WTC11 (cell line): ENCODE measurements around the gene AFF3. TPM values are rescaled to one million over a fixed set of nuclear protein-coding genes. Genes with fewer than 3 reads are reported as not detected.

Source experiments
- ATAC-seq: fragments of 200-7000 bp; cut with Tn5 transposase; 2 replicates; pipeline ENCODE4 v1.10.0; 2021; ENCODE audit warnings: mild to moderate bottlenecking, moderate library complexity
- CTCF ChIA-PET: fragments of 300-600 bp; sonication (Branson Sonifier 250); formaldehyde crosslinking; loops from one replicate; lab custom pipeline; 2021; ENCODE audit warnings: antibody characterized with exemption; lab: Charles Lee
- POLR2A ChIA-PET: fragments of 350-600 bp; sonication (Branson Sonifier 250); formaldehyde crosslinking; loops from one replicate; lab custom pipeline; 2021; ENCODE audit warnings: antibody characterized with exemption; lab: Charles Lee
- DNase-seq: peaks from one replicate; pipeline ENCODE4 v3.0.0; 2021; ENCODE audit warnings: low spot score
- H3K27ac Mint-ChIP-seq: 2 replicates; pipeline ENCODE4 v1.8.0; 2021; ENCODE audit warnings: mixed read lengths
- H3K27me3 Mint-ChIP-seq: 2 replicates; pipeline ENCODE4 v1.8.0; 2021; ENCODE audit warnings: low read depth, mild to moderate bottlenecking, moderate library complexity, mixed read lengths
- H3K36me3 Mint-ChIP-seq: 2 replicates; pipeline ENCODE4 v1.8.0; 2021; ENCODE audit warnings: mixed read lengths
- H3K4me1 Mint-ChIP-seq: 2 replicates; pipeline ENCODE4 v1.8.0; 2022; ENCODE audit warnings: mixed read lengths
- H3K4me3 Mint-ChIP-seq: 2 replicates; pipeline ENCODE4 v1.8.0; 2021; ENCODE audit warnings: mild to moderate bottlenecking, moderate library complexity, mixed read lengths
- H3K9me3 Mint-ChIP-seq: 2 replicates; pipeline ENCODE4 v1.8.0; 2021; ENCODE audit warnings: mixed read lengths
- CBFB ChIP-seq: sonication (generic); formaldehyde crosslinking; IDR thresholded peaks from 2 replicates; pipeline ENCODE4 v1.8.1; 2022; ENCODE audit warnings: mild to moderate bottlenecking, low read depth, missing genetic modification reagents
- ESRRA ChIP-seq: sonication (generic); formaldehyde crosslinking; IDR thresholded peaks from 2 replicates; pipeline ENCODE4 v1.8.1; 2022; ENCODE audit warnings: mild to moderate bottlenecking, missing genetic modification reagents, borderline replicate concordance
- ETV6 ChIP-seq: sonication (generic); formaldehyde crosslinking; IDR thresholded peaks from 2 replicates; pipeline ENCODE4 v1.8.1; 2022; ENCODE audit warnings: mild to moderate bottlenecking, missing genetic modification reagents
- FOXJ3 ChIP-seq: sonication (generic); formaldehyde crosslinking; IDR thresholded peaks from 2 replicates; pipeline ENCODE4 v1.9.0; 2021; ENCODE audit warnings: missing genetic modification reagents, mild to moderate bottlenecking, borderline replicate concordance
- IRF2 ChIP-seq: sonication (generic); formaldehyde crosslinking; IDR thresholded peaks from 2 replicates; pipeline ENCODE4 v1.8.0; 2022; ENCODE audit warnings: low read depth, missing genetic modification reagents, borderline replicate concordance
- NFE2L1 ChIP-seq: sonication (generic); formaldehyde crosslinking; IDR thresholded peaks from 2 replicates; pipeline ENCODE4 v1.8.1; 2023; ENCODE audit warnings: missing genetic modification reagents
- NFYB ChIP-seq: sonication (generic); formaldehyde crosslinking; conservative IDR thresholded peaks from 2 replicates; pipeline ENCODE4 v1.8.0; 2022; ENCODE audit warnings: low read depth, missing genetic modification reagents
- NR1H2 ChIP-seq: sonication (generic); formaldehyde crosslinking; IDR thresholded peaks from 2 replicates; pipeline ENCODE4 v1.9.0; 2021; ENCODE audit warnings: mild to moderate bottlenecking, moderate library complexity, missing genetic modification reagents
- OVOL2 ChIP-seq: fragments of 250-450 bp; sonication (Bioruptor Pico); IDR thresholded peaks from 2 replicates; pipeline ENCODE4 v1.9.0; 2021; ENCODE audit warnings: mild to moderate bottlenecking, borderline replicate concordance
- TEAD1 ChIP-seq: sonication (generic); formaldehyde crosslinking; IDR thresholded peaks from 2 replicates; pipeline ENCODE4 v1.8.0; 2022; ENCODE audit warnings: mild to moderate bottlenecking, missing genetic modification reagents
- TEAD4 ChIP-seq: sonication (generic); formaldehyde crosslinking; IDR thresholded peaks from 2 replicates; pipeline ENCODE4 v1.8.0; 2022; ENCODE audit warnings: mild to moderate bottlenecking, missing genetic modification reagents
- ZNF232 ChIP-seq: sonication (generic); formaldehyde crosslinking; IDR thresholded peaks from 2 replicates; pipeline ENCODE4 v1.8.0; 2022; ENCODE audit warnings: mild to moderate bottlenecking, missing genetic modification reagents
- ZNF396 ChIP-seq: fragments of 250-450 bp; sonication (Bioruptor Pico); IDR thresholded peaks from 2 replicates; pipeline ENCODE4 v1.8.0; 2021; ENCODE audit warnings: mild to moderate bottlenecking, moderate library complexity, borderline replicate concordance
- ZNF423 ChIP-seq: fragments of 250-450 bp; sonication (Bioruptor Pico); IDR thresholded peaks from 2 replicates; pipeline ENCODE4 v2.1.2; 2022; ENCODE audit warnings: mild to moderate bottlenecking, moderate library complexity
- total RNA-seq: library from RNA; stranded (reverse); gene quantifications from 3 replicates; pipeline ENCODE4 v1.2.3, GENCODE V29; 2021
- TF ChIP-seq, protein P1 (sequence below): sonication (generic); formaldehyde crosslinking; IDR thresholded peaks from 2 replicates; pipeline ENCODE4 v1.8.1; 2022; ENCODE audit warnings: missing genetic modification reagents, borderline replicate concordance
- TF ChIP-seq, protein P2 (sequence below): sonication (generic); formaldehyde crosslinking; IDR thresholded peaks from 2 replicates; pipeline ENCODE4 v1.8.1; 2022; ENCODE audit warnings: mild to moderate bottlenecking, missing genetic modification reagents, moderate library complexity, borderline replicate concordance
- TF ChIP-seq, protein P3 (sequence below): sonication (generic); formaldehyde crosslinking; IDR thresholded peaks from 2 replicates; pipeline ENCODE4 v1.8.0; 2023; ENCODE audit warnings: missing genetic modification reagents, mild to moderate bottlenecking, borderline replicate concordance
- TF ChIP-seq, protein P4 (sequence below): sonication (generic); formaldehyde crosslinking; IDR thresholded peaks from 2 replicates; pipeline ENCODE4 v1.8.1; 2023; ENCODE audit warnings: mild to moderate bottlenecking, moderate library complexity, missing genetic modification reagents
- TF ChIP-seq, protein P5 (sequence below): sonication (generic); formaldehyde crosslinking; IDR thresholded peaks from 2 replicates; pipeline ENCODE4 v1.8.1; 2023; ENCODE audit warnings: mild to moderate bottlenecking, missing genetic modification reagents, moderate library complexity
- TF ChIP-seq, protein P6 (sequence below): fragments of 250-450 bp; sonication (Bioruptor Pico); IDR thresholded peaks from 2 replicates; pipeline ENCODE4 v2.1.2; 2022; ENCODE audit warnings: mild to moderate bottlenecking, moderate library complexity

AFF3 gene
- total RNA-seq, 1 experiment from 2014 or later, result 1.2 TPM

DNA sequence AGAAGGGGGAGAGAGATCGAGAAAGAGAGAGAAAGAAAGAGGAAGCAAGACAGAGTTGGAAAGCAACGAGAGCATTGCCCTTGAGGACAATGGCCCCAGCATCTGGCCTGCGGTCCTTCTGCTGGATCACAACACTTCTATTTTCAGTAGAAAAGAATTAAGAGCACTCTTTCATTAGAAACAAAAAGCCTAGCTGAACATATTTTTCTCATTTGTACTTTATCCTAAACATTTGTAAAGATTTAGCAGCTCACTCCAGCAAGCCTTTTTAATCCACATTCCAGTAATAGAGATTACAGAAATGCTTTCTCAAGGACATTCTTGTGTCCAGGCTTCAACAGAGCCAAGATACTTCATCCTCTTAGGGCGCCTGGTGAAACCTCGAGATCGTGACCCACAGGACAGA, 31.6 kb upstream of the AFF3 start:
- TF ChIP-seq ZNF396 (CRISPR knock-in tag), result no peak
- TF ChIP-seq ETV6 (CRISPR knock-in tag), result no peak
- TF ChIP-seq, protein P1, sequence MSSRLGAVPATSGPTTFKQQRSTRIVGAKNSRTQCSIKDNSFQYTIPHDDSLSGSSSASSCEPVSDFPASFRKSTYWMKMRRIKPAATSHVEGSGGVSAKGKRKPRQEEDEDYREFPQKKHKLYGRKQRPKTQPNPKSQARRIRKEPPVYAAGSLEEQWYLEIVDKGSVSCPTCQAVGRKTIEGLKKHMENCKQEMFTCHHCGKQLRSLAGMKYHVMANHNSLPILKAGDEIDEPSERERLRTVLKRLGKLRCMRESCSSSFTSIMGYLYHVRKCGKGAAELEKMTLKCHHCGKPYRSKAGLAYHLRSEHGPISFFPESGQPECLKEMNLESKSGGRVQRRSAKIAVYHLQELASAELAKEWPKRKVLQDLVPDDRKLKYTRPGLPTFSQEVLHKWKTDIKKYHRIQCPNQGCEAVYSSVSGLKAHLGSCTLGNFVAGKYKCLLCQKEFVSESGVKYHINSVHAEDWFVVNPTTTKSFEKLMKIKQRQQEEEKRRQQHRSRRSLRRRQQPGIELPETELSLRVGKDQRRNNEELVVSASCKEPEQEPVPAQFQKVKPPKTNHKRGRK, result no peak
- TF ChIP-seq, protein P2, sequence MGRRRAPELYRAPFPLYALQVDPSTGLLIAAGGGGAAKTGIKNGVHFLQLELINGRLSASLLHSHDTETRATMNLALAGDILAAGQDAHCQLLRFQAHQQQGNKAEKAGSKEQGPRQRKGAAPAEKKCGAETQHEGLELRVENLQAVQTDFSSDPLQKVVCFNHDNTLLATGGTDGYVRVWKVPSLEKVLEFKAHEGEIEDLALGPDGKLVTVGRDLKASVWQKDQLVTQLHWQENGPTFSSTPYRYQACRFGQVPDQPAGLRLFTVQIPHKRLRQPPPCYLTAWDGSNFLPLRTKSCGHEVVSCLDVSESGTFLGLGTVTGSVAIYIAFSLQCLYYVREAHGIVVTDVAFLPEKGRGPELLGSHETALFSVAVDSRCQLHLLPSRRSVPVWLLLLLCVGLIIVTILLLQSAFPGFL (CRISPR knock-in tag), result no peak
- TF ChIP-seq NFYB (CRISPR knock-in tag), result no peak
- no peak for TF ChIP-seq ZNF423 (CRISPR knock-in tag)
- TF ChIP-seq, protein P3, sequence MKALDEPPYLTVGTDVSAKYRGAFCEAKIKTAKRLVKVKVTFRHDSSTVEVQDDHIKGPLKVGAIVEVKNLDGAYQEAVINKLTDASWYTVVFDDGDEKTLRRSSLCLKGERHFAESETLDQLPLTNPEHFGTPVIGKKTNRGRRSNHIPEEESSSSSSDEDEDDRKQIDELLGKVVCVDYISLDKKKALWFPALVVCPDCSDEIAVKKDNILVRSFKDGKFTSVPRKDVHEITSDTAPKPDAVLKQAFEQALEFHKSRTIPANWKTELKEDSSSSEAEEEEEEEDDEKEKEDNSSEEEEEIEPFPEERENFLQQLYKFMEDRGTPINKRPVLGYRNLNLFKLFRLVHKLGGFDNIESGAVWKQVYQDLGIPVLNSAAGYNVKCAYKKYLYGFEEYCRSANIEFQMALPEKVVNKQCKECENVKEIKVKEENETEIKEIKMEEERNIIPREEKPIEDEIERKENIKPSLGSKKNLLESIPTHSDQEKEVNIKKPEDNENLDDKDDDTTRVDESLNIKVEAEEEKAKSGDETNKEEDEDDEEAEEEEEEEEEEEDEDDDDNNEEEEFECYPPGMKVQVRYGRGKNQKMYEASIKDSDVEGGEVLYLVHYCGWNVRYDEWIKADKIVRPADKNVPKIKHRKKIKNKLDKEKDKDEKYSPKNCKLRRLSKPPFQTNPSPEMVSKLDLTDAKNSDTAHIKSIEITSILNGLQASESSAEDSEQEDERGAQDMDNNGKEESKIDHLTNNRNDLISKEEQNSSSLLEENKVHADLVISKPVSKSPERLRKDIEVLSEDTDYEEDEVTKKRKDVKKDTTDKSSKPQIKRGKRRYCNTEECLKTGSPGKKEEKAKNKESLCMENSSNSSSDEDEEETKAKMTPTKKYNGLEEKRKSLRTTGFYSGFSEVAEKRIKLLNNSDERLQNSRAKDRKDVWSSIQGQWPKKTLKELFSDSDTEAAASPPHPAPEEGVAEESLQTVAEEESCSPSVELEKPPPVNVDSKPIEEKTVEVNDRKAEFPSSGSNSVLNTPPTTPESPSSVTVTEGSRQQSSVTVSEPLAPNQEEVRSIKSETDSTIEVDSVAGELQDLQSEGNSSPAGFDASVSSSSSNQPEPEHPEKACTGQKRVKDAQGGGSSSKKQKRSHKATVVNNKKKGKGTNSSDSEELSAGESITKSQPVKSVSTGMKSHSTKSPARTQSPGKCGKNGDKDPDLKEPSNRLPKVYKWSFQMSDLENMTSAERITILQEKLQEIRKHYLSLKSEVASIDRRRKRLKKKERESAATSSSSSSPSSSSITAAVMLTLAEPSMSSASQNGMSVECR (CRISPR knock-in tag), result no peak
- no peak for TF ChIP-seq TEAD4
- TF ChIP-seq, protein P4, sequence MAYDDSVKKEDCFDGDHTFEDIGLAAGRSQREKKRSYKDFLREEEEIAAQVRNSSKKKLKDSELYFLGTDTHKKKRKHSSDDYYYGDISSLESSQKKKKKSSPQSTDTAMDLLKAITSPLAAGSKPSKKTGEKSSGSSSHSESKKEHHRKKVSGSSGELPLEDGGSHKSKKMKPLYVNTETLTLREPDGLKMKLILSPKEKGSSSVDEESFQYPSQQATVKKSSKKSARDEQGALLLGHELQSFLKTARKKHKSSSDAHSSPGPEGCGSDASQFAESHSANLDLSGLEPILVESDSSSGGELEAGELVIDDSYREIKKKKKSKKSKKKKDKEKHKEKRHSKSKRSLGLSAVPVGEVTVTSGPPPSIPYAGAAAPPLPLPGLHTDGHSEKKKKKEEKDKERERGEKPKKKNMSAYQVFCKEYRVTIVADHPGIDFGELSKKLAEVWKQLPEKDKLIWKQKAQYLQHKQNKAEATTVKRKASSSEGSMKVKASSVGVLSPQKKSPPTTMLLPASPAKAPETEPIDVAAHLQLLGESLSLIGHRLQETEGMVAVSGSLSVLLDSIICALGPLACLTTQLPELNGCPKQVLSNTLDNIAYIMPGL (CRISPR knock-in tag), result no peak
- TF ChIP-seq OVOL2 (CRISPR knock-in tag), result no peak
- TF ChIP-seq IRF2, result no peak
- H3K4me1 Mint-ChIP-seq, result peaks cover 2% of the 10 kb centered on the region; the same call in 1 of the 2 replicates
- DNase-seq, result no peak
- ChIA-PET POLR2A (no interaction called here), CTCF (interaction anchor here (0.7 kb wide), 1 partner anchor 20 kb away, joined by 4 read pairs; no protein-coding TSS in a partner anchor)
- peaks cover 8% of the 10 kb centered on the region; the same call in 1 of the 2 replicates for H3K9me3 Mint-ChIP-seq
- H3K4me3 Mint-ChIP-seq, result no peak overlapping the region
- no peaks in the 10 kb centered on the region for H3K36me3 Mint-ChIP-seq
- no peak overlapping the region for H3K27ac Mint-ChIP-seq
- peaks cover 3% of the 10 kb centered on the region for H3K27me3 Mint-ChIP-seq
- ATAC-seq, result no peak

DNA sequence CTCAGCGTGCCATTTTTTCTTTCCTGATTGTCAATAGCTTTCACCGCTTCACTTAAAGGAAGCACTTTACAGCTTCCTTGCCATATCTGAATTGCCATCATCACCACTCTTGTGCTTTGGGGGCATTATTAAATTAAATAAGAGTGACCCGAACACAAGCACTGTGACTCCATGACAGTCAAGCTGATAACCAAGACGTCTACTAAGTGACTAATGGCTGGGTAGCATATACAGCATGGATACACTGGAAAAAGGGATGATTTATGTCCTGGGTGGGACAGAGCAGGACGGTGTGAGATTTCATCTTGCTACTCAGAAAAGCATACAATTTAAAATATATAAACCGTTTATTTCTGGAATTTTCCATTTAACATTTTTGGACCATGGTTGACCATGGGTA, 24.3 kb upstream of the AFF3 start:
- POLR2A ChIA-PET, result no interaction called here
- ATAC-seq (no peak), DNase-seq (no peak)
- Mint-ChIP-seq H3K27me3 (no peaks in the 10 kb centered on the region), H3K9me3 (peaks cover 28% of the 10 kb centered on the region), H3K27ac (no peak overlapping the region), H3K4me3 (no peak overlapping the region), H3K4me1 (no peaks in the 10 kb centered on the region), H3K36me3 (peaks cover 11% of the 10 kb centered on the region; the same call in 1 of the 2 replicates)
- CTCF ChIA-PET, result no interaction called here
- TF ChIP-seq ESRRA (CRISPR knock-in tag) (no peak), ZNF232 (CRISPR knock-in tag) (no peak), TEAD4 (no peak), CBFB (CRISPR knock-in tag) (no peak), NR1H2 (CRISPR knock-in tag) (no peak), FOXJ3 (CRISPR knock-in tag) (no peak), TEAD1 (CRISPR knock-in tag) (no peak), OVOL2 (CRISPR knock-in tag) (no peak), NFE2L1 (no peak)
- TF ChIP-seq, protein P5, sequence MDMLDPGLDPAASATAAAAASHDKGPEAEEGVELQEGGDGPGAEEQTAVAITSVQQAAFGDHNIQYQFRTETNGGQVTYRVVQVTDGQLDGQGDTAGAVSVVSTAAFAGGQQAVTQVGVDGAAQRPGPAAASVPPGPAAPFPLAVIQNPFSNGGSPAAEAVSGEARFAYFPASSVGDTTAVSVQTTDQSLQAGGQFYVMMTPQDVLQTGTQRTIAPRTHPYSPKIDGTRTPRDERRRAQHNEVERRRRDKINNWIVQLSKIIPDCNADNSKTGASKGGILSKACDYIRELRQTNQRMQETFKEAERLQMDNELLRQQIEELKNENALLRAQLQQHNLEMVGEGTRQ, result no peak
- TF ChIP-seq, protein P6, sequence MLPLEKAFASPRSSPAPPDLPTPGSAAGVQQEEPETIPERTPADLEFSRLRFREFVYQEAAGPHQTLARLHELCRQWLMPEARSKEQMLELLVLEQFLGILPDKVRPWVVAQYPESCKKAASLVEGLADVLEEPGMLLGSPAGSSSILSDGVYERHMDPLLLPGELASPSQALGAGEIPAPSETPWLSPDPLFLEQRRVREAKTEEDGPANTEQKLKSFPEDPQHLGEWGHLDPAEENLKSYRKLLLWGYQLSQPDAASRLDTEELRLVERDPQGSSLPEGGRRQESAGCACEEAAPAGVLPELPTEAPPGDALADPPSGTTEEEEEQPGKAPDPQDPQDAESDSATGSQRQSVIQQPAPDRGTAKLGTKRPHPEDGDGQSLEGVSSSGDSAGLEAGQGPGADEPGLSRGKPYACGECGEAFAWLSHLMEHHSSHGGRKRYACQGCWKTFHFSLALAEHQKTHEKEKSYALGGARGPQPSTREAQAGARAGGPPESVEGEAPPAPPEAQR (CRISPR knock-in tag), result no peak
- TF ChIP-seq, protein P4 (CRISPR knock-in tag), result no peak
